ENCODE measurements around the gene CELF1.

DNA sequence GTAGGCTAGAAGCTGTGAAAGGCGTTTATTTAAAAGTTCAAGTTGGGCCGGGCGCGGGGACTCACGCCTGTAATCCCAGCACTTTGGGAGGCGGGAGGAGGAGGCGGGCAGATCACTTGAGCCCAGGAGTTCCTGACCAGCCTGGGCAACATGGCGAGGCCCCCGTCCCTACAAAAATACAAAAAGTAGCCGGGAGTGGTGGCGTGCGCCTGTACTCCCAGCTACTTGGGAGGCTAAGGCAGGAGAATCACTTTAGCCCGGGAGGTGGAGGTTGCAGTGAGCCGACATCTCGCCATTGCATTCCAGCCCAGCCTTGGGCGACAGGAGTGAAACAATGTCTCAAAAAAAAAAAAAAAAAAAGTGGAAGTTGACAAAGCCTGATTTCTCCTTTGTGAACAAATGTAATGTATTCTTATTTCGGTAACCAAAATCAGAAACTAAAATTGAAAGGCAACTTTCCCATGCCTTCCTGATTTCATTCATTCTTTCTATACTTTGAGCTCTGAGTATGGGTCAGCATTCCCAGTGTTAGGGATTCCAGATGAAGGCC, 13.3 kb upstream of the CELF1 start:
- TF ChIP-seq, protein P1, sequence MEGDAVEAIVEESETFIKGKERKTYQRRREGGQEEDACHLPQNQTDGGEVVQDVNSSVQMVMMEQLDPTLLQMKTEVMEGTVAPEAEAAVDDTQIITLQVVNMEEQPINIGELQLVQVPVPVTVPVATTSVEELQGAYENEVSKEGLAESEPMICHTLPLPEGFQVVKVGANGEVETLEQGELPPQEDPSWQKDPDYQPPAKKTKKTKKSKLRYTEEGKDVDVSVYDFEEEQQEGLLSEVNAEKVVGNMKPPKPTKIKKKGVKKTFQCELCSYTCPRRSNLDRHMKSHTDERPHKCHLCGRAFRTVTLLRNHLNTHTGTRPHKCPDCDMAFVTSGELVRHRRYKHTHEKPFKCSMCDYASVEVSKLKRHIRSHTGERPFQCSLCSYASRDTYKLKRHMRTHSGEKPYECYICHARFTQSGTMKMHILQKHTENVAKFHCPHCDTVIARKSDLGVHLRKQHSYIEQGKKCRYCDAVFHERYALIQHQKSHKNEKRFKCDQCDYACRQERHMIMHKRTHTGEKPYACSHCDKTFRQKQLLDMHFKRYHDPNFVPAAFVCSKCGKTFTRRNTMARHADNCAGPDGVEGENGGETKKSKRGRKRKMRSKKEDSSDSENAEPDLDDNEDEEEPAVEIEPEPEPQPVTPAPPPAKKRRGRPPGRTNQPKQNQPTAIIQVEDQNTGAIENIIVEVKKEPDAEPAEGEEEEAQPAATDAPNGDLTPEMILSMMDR (optimal IDR thresholded peaks at IDR 0.05 in 1 of 3, IDR thresholded peaks at IDR 0.05 in 1 of 3, conservative IDR thresholded peaks at IDR 0.05 in 1 of 3; ENCODE audit: extremely low read depth in 1 of 3, insufficient read depth in 2 of 3, low read length in 3 of 3) = no peak
- TF ChIP-seq EZH2 (IDR thresholded peaks at IDR 0.05; ENCODE audit: low read length) = no peak

Measured in keratinocyte (primary cell).